ENCODE measurements around the gene PARP12. TPM values are rescaled to one million over a fixed set of nuclear protein-coding genes. Genes with fewer than 3 reads are reported as not detected.

PARP12 gene
- total and polyA plus RNA-seq, 2 of the 8 experiments (the other 6 are each of a cell fraction or from before 2014, with no cell fraction given), result 9.0 to 21.5 TPM

- H2BK20ac ChIP-seq (ENCODE audit: low read length), result no peak overlapping the region; the same call in 1 of the 2 replicates
- H2BK15ac ChIP-seq (ENCODE audit: low read length), result no peak overlapping the region
- H3K79me2 ChIP-seq (ENCODE audit: control insufficient read depth in 1 of 2, insufficient read depth in 2 of 2, low read length in 2 of 2), result no peaks in the 10 kb centered on the region
- ChIA-PET CTCF (ENCODE audit: partially characterized antibody) (interaction anchor here (0.7 to 11.1 kb wide), 19 partner anchors 15 to 504 kb away, joined by 3 to 122 read pairs (median 4); no protein-coding TSS in a partner anchor), POLR2A (ENCODE audit: partially characterized antibody) (no interaction called here)
- no peak overlapping the region for H2BK120ac ChIP-seq (replicated peaks; ENCODE audit: low read depth, low read length)
- FAIRE-seq, result peak; percentile 79
- H2BK12ac ChIP-seq (ENCODE audit: low read depth, low read length), result no peak overlapping the region
- no peak for TF ChIP-seq PHF8 (conservative IDR thresholded peaks at IDR 0.05; ENCODE audit: low read depth, low read length)
- TF ChIP-seq CTCF (IDR thresholded peaks at IDR 0.05; ENCODE audit: control extremely low read depth in 1 of 3, insufficient read depth in 1 of 3, low read depth in 1 of 3, low read length in 3 of 3), result peak; percentile 15 to 76 (median 58)
- no peak for TF ChIP-seq KDM5A (IDR thresholded peaks at IDR 0.05; ENCODE audit: low read length)
- TF ChIP-seq RAD21 (IDR thresholded peaks at IDR 0.05 in 1 of 2, conservative IDR thresholded peaks at IDR 0.05 in 1 of 2; ENCODE audit: low read depth in 2 of 2, low read length in 2 of 2), result peak; percentile 78 to 86
- no peak overlapping the region for H3K9ac ChIP-seq (replicated peaks in 1 of 4; ENCODE audit: extremely low read depth in 1 of 4, low read depth in 3 of 4, low read length in 3 of 4)
- no peak overlapping the region for H4K91ac ChIP-seq (replicated peaks; ENCODE audit: insufficient read length, low read length)
- H3K56ac ChIP-seq (replicated peaks; ENCODE audit: insufficient read length, low read depth, low read length), result no peak overlapping the region
- H3K18ac ChIP-seq (ENCODE audit: extremely low read depth, low read length), result no peak overlapping the region
- H4K5ac ChIP-seq (ENCODE audit: insufficient read length, low read depth, low read length), result no peak overlapping the region
- no peaks in the 10 kb centered on the region for H3K23me2 ChIP-seq (ENCODE audit: low read depth, low read length)
- no peak overlapping the region for H4K8ac ChIP-seq (ENCODE audit: extremely low read depth, insufficient read depth, low read length)
- no peaks in the 10 kb centered on the region for H3K79me1 ChIP-seq (ENCODE audit: low read depth, low read length)
- H2BK5ac ChIP-seq (ENCODE audit: low read depth, low read length), result no peak overlapping the region
- H3K9me3 ChIP-seq (ENCODE audit: insufficient read depth in 2 of 2, low read depth in 1 of 2, low read length in 1 of 2), result no peaks in the 10 kb centered on the region
- no peaks in the 10 kb centered on the region for H3K27me3 ChIP-seq (replicated peaks in 1 of 4; ENCODE audit: control insufficient read depth in 3 of 4, extremely low read depth in 1 of 4, insufficient read depth in 3 of 4, low read length in 3 of 4)
- H3K4ac ChIP-seq (replicated peaks; ENCODE audit: insufficient read length, low read depth, low read length), result no peak overlapping the region
- H2AK5ac ChIP-seq (ENCODE audit: low read depth, low read length), result no peak overlapping the region
- no peaks in the 10 kb centered on the region for H4K20me1 ChIP-seq (replicated peaks in 1 of 2; ENCODE audit: control insufficient read depth in 1 of 2, insufficient read depth in 2 of 2, low read length in 2 of 2)
- no peak overlapping the region for H3K4me2 ChIP-seq (ENCODE audit: insufficient read depth in 1 of 2, low read depth in 2 of 2, low read length in 2 of 2)
- no peak overlapping the region for H3K23ac ChIP-seq (ENCODE audit: insufficient read length)
- H3K27ac ChIP-seq (ENCODE audit: low read depth, low read length), result no peak overlapping the region
- no peaks in the 10 kb centered on the region for H3K36me3 ChIP-seq (ENCODE audit: control insufficient read depth in 2 of 4, insufficient read depth in 4 of 4, low read length in 3 of 4)
- no peaks in the 10 kb centered on the region for H3K4me1 ChIP-seq (replicated peaks in 1 of 4; ENCODE audit: control insufficient read depth in 3 of 4, insufficient read depth in 4 of 4, low read length in 3 of 4)
- peak; percentile 15 to 64 for DNase-seq (ENCODE audit: low read depth in 1 of 2, low spot score in 2 of 2)
- WGBS, 2 experiments (ENCODE audit: extremely low coverage in 1 of 2, insufficient coverage in 1 of 2, insufficient read length in 1 of 2, insufficient replicate concordance in 2 of 2, low coverage in 1 of 2, low lambda C conversion rate in 2 of 2, missing lambda C conversion rate in 1 of 2), result 53% methylated on average over 9 of the region's 9 CpGs; no CpG with 5 or more reads in 1 of the 2 experiments
- H3K4me3 ChIP-seq (ENCODE audit: extremely low read depth in 1 of 4, insufficient read depth in 2 of 4, low read depth in 3 of 4, low read length in 4 of 4), result no peak overlapping the region
- H3K14ac ChIP-seq (ENCODE audit: insufficient read length), result no peak overlapping the region
- peak overlapping the region; percentile 91 for H2AFZ ChIP-seq (ENCODE audit: low read length)
Observed at GRCh38 chr7:140003913-140004382, 58.8 kb downstream of the PARP12 start.

Measured in H1 (cell line).